ENCODE results near the gene KCNH8. TPM values are rescaled to one million over a fixed set of nuclear protein-coding genes. Genes with fewer than 3 reads are reported as not detected.

The KCNH8 gene
- total RNA-seq, 1 donor from 2014 or later = not detected

GRCh38 chr3:19248143-19248542 lies 99.8 kb downstream of the KCNH8 start:
- DNase-seq (ENCODE audit: low read depth) = no peak

GRCh38 chr3:19248767-19249166 lies 100.5 kb downstream of the KCNH8 start:
- FAIRE-seq = no peak
- TF ChIP-seq, protein P1, sequence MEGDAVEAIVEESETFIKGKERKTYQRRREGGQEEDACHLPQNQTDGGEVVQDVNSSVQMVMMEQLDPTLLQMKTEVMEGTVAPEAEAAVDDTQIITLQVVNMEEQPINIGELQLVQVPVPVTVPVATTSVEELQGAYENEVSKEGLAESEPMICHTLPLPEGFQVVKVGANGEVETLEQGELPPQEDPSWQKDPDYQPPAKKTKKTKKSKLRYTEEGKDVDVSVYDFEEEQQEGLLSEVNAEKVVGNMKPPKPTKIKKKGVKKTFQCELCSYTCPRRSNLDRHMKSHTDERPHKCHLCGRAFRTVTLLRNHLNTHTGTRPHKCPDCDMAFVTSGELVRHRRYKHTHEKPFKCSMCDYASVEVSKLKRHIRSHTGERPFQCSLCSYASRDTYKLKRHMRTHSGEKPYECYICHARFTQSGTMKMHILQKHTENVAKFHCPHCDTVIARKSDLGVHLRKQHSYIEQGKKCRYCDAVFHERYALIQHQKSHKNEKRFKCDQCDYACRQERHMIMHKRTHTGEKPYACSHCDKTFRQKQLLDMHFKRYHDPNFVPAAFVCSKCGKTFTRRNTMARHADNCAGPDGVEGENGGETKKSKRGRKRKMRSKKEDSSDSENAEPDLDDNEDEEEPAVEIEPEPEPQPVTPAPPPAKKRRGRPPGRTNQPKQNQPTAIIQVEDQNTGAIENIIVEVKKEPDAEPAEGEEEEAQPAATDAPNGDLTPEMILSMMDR (IDR thresholded peaks at IDR 0.05; ENCODE audit: insufficient read depth, low read length, severe bottlenecking) = no peak
- no peak for DNase-seq (ENCODE audit: low read depth)
- Histone ChIP-seq H3K36me3 (ENCODE audit: control insufficient read depth, insufficient read depth, low read length) (no peaks in the 10 kb centered on the region), H3K4me3 (ENCODE audit: low read depth, low read length) (no peak overlapping the region), H3K27me3 (ENCODE audit: control insufficient read depth, insufficient read depth, low read length) (no peaks in the 10 kb centered on the region)

More at GRCh38 chr3:19248143-19248542, 99.8 kb downstream of the KCNH8 start:
- FAIRE-seq = no peak
- no peaks in the 10 kb centered on the region for H3K36me3 ChIP-seq (ENCODE audit: control insufficient read depth, insufficient read depth, low read length)
- TF ChIP-seq, protein P1 (IDR thresholded peaks at IDR 0.05; ENCODE audit: insufficient read depth, low read length, severe bottlenecking) = no peak
- H3K4me3 ChIP-seq (ENCODE audit: low read depth, low read length) = no peak overlapping the region
- H3K27me3 ChIP-seq (ENCODE audit: control insufficient read depth, insufficient read depth, low read length) = no peaks in the 10 kb centered on the region

DNA sequence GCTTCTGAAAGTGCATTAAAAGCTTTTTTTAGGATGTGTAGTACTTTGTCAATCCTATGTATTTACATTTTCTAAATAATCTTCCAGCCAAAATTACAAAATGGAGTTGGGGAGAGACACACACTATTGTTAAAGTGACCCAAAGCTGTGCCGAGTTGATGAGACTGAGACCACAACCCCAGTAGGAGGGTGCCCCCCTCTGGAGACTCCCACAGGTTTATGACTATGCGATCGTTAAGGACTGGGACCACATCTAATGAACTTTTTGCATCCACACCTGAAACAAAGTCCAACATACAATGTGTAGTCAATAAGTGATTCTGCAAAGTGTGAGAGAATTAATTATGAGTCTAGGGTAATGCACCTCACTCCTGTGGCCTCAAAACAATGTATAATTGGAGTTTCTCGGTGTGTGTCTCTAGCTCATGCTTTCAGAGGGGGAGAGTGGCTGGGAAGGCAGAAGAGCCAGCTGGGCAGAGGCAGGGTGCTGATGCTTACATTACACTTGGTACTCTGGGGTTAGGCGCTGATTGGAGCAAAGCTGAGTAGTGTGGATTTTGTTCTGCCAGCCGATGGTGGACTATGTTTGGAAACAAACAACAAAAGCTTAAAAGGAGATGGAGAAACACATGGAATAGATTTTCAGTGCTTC lies 102.8 kb downstream of the KCNH8 start:
- H3K4me3 ChIP-seq (ENCODE audit: low read depth, low read length) = no peak overlapping the region
- FAIRE-seq = no peak
- TF ChIP-seq, protein P1 (IDR thresholded peaks at IDR 0.05; ENCODE audit: insufficient read depth, low read length, severe bottlenecking) = no peak

GRCh38 chr3:19254189-19254588 lies 105.9 kb downstream of the KCNH8 start:
- TF ChIP-seq, protein P1 (IDR thresholded peaks at IDR 0.05; ENCODE audit: insufficient read depth, low read length, severe bottlenecking) = no peak
- FAIRE-seq (no peak), DNase-seq (ENCODE audit: low read depth) (no peak)
- Histone ChIP-seq H3K4me3 (ENCODE audit: low read depth, low read length) (no peak overlapping the region), H3K36me3 (ENCODE audit: control insufficient read depth, insufficient read depth, low read length) (no peaks in the 10 kb centered on the region), H3K27me3 (ENCODE audit: control insufficient read depth, insufficient read depth, low read length) (no peaks in the 10 kb centered on the region)

More for the DNA sequence above, 102.8 kb downstream of the KCNH8 start:
- DNase-seq (ENCODE audit: low read depth) = no peak
- H3K36me3 ChIP-seq (ENCODE audit: control insufficient read depth, insufficient read depth, low read length) = no peaks in the 10 kb centered on the region
- no peaks in the 10 kb centered on the region for H3K27me3 ChIP-seq (ENCODE audit: control insufficient read depth, insufficient read depth, low read length)

GRCh38 chr3:19254784-19255338 lies 106.6 kb downstream of the KCNH8 start:
- Histone ChIP-seq H3K36me3 (ENCODE audit: control insufficient read depth, insufficient read depth, low read length) (no peaks in the 10 kb centered on the region), H3K27me3 (ENCODE audit: control insufficient read depth, insufficient read depth, low read length) (no peaks in the 10 kb centered on the region), H3K4me3 (ENCODE audit: low read depth, low read length) (no peak overlapping the region)
- TF ChIP-seq, protein P1 (IDR thresholded peaks at IDR 0.05; ENCODE audit: insufficient read depth, low read length, severe bottlenecking) = no peak
- no peak for FAIRE-seq
- no peak for DNase-seq (ENCODE audit: low read depth)

Data from bronchial epithelial cell (primary cell).